Gastroesophageal sphincter (tissue), 4 donors: Measurements from ENCODE around the gene TMEM51. TPM values are rescaled to one million over a fixed set of nuclear protein-coding genes. Genes with fewer than 3 reads are reported as not detected.

ENCODE experiments used
- ATAC-seq: fragments of 150-250 bp; one replicate; pipeline ENCODE4 v1.9.1; 2016; ENCODE audit warnings: mild to moderate bottlenecking, moderate library complexity
- H3K27ac ChIP-seq, 4 donors: fragments of 200-600 bp; sonication (generic) in 3 of 4; 1 replicate in 3 of 4; 2 replicates in 1 of 4; pipeline ENCODE4 v1.5.1; 2016 to 2019
- H3K27me3 ChIP-seq: fragments of 200-600 bp; sonication (generic); one replicate; pipeline ENCODE4 v1.5.1; 2019
- H3K36me3 ChIP-seq, 2 donors: fragments of 200-600 bp; sonication (generic); one replicate each; pipeline ENCODE4 v1.5.1; 2019; ENCODE audit warnings: control low read depth in 1 of 2
- H3K4me1 ChIP-seq, 3 donors: fragments of 200-600 bp; sonication (generic); 1 replicate in 2 of 3; 2 replicates in 1 of 3; pipeline ENCODE4 v1.5.1; 2016 to 2019; ENCODE audit warnings: control low read depth in 2 of 3
- H3K4me3 ChIP-seq, 2 donors: fragments of 200-600 bp; sonication (generic); one replicate each; pipeline ENCODE4 v1.5.1; 2019; ENCODE audit warnings: mild to moderate bottlenecking in 1 of 2, moderate library complexity in 1 of 2
- H3K9me3 ChIP-seq, 3 donors: fragments of 200-600 bp; sonication (generic); one replicate each; pipeline ENCODE4 v1.5.1; 2017 to 2019; ENCODE audit warnings: control low read depth in 2 of 3
- CTCF ChIP-seq, 4 experiments: fragments of 200-600 bp in 2 of 4; fragments of 450-650 bp in 2 of 4; sonication (generic) in 1 of 4; IDR thresholded peaks; one replicate each; pipeline ENCODE4 v1.5.1; 2017 to 2019; ENCODE audit warnings: antibody characterized with exemption in 4 of 4, mild to moderate bottlenecking in 2 of 4, moderate library complexity in 2 of 4
- EP300 ChIP-seq: sonication (generic); formaldehyde crosslinking; IDR thresholded peaks from one replicate; pipeline ENCODE4 v1.6.1; 2017; ENCODE audit warnings: antibody characterized with exemption, mild to moderate bottlenecking
- POLR2A ChIP-seq, 2 donors: fragments of 450-650 bp; IDR thresholded peaks; one replicate each; pipeline ENCODE4 v1.6.1; 2017; ENCODE audit warnings: antibody characterized with exemption in 2 of 2, mild to moderate bottlenecking in 2 of 2, moderate library complexity in 1 of 2
- POLR2AphosphoS5 ChIP-seq: sonication (generic); formaldehyde crosslinking; IDR thresholded peaks from one replicate; pipeline ENCODE4 v1.6.1; 2017; ENCODE audit warnings: antibody characterized with exemption
- WGBS, 2 donors: methylation state at CpG; one replicate each; pipeline ENCODE4 v1.1.5; 2018; ENCODE audit warnings: low coverage in 1 of 2; 5-methylcytosine and 5-hydroxymethylcytosine counted together
- total RNA-seq, 4 donors: library from RNA; depleted of rRNA; stranded (reverse); fragments of >200 nt; gene quantifications; one replicate each; pipeline ENCODE4 v1.1.0, GENCODE V29; 2016

TMEM51 gene
- total RNA-seq, 4 donors from 2014 or later, result 12.6 to 34.7 (median 17.7) TPM

- WGBS, 2 donors, result 93 to 95% methylated on average over 5 of the region's 8 CpGs
- Histone ChIP-seq H3K4me3 (no peak overlapping the region), H3K36me3 (no peaks in the 10 kb centered on the region), H3K27ac (no peak overlapping the region), H3K9me3 (no peaks in the 10 kb centered on the region), H3K27me3 (no peaks in the 10 kb centered on the region), H3K4me1 (peaks cover 0 to 30% (median 5%) of the 10 kb centered on the region in 3 donors)
- no peak for ATAC-seq
- no peak for TF ChIP-seq POLR2AphosphoS5
These were observed 27.5 kb downstream of the TMEM51 start for GRCh38 chr1:15180945-15181523.

DNA sequence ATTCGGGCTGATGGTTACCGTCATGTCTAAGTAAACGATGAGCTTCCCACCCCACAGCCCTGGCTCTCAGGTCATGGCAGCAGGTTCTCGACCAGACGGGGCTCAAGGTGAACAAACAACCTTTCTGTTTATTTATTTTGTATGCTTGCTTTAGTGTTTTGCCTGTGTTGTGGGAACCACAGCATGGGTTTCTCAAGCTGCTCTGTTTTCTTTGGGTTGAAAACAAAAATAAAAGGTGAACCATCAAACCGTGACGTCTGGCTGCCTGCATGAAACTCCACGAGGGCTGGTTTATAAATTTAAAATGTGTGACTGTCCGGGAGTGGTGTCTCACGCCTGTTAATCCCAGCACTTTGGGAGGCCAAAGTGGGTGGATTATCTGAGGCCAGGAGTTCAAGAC is 28.0 kb downstream of the TMEM51 start:
- TF ChIP-seq CTCF (IDR thresholded peaks at IDR 0.05), result no peak
- no peak for TF ChIP-seq POLR2A (IDR thresholded peaks at IDR 0.05)
- TF ChIP-seq POLR2AphosphoS5, result no peak
- TF ChIP-seq EP300, result no peak
- 83 to 93% methylated on average over 5 to 10 of the region's 10 CpGs for WGBS, 2 donors
- ATAC-seq, result no peak

DNA sequence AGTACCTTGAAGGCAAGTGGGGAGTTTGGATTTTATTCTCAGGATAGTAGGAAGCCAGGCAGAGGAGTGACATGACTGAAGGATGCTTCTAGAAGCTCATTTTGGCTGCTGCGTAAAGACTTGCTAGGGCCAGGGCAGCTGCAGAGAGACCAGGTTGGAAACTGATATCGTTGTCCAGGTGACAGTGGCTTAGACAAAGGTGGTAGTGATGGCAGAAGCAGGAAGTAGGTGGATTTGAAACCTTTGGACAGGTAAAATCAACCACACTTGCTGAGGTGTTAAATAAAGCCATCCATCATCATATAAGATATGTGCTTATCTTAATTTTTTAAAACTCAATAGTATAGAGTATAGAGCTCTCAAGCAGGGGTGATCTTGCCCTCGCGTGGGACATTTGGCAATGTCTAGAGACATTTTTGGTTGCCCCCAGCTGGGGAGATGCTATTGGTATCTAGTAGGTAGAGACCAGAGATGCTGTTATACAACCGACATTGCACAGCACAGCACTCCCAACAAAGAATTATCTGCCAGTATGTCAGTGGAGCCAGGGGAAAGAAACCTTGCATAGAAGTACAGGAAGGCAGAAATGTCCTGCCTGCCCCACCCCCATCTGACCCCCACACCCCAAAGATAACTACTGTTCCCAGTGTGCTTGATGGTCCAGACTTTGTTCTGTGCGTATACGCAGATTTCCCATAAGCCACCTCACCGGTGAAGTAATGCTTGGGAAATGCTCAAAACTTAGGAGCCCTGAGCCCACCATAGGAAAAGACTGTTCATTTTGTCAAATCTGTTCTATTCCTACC is 31.1 kb downstream of the TMEM51 start:
- Histone ChIP-seq H3K4me1 (peaks cover 0 to 39% (median 2%) of the 10 kb centered on the region in 3 donors), H3K27ac (no peak overlapping the region), H3K36me3 (no peaks in the 10 kb centered on the region), H3K9me3 (no peaks in the 10 kb centered on the region), H3K4me3 (no peak overlapping the region), H3K27me3 (no peaks in the 10 kb centered on the region)
- TF ChIP-seq POLR2AphosphoS5, result no peak
- TF ChIP-seq POLR2A (IDR thresholded peaks at IDR 0.05), result no peak
- TF ChIP-seq CTCF (IDR thresholded peaks at IDR 0.05), result no peak
- no peak for TF ChIP-seq EP300
- ATAC-seq, result no peak
- 71 to 76% methylated on average over 7 to 8 of the region's 8 CpGs for WGBS, 2 donors

More for the DNA sequence above, 28.0 kb downstream of the TMEM51 start:
- H3K27ac ChIP-seq, result no peak overlapping the region
- H3K4me1 ChIP-seq, result peaks cover 0 to 31% (median 5%) of the 10 kb centered on the region in 3 donors
- no peak overlapping the region for H3K4me3 ChIP-seq
- H3K36me3 ChIP-seq, result no peaks in the 10 kb centered on the region
- no peaks in the 10 kb centered on the region for H3K27me3 ChIP-seq
- no peaks in the 10 kb centered on the region for H3K9me3 ChIP-seq

DNA sequence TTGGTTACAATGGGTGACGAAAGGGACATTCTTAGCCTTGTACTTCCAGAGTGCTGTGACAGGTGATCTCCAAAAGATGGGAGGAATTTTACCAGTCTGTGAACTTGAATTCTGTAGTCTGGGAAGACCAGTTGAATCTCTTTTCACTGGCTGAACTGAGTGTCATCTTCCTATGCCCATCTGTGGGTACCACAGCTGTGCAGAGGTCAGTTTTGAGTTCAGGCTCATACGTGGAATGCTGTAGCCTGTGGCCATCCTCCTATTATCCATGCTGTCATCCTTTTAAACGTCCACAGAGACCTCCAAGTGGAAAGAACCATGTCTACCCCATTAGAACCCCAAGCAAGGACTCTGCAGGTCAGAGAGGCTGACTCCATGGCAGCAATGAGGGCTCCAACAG is 32.1 kb downstream of the TMEM51 start:
- no peak for ATAC-seq
- H3K27ac ChIP-seq, result no peak overlapping the region
- TF ChIP-seq POLR2AphosphoS5 (no peak), EP300 (no peak)
- peaks cover 0 to 30% (median 0%) of the 10 kb centered on the region in 3 donors for H3K4me1 ChIP-seq
- no peaks in the 10 kb centered on the region for H3K36me3 ChIP-seq
- 0 to 48% methylated on average over 1 to 3 of the region's 3 CpGs for WGBS, 2 donors
- no peaks in the 10 kb centered on the region for H3K9me3 ChIP-seq
- H3K27me3 ChIP-seq, result no peaks in the 10 kb centered on the region
- H3K4me3 ChIP-seq, result no peak overlapping the region

DNA sequence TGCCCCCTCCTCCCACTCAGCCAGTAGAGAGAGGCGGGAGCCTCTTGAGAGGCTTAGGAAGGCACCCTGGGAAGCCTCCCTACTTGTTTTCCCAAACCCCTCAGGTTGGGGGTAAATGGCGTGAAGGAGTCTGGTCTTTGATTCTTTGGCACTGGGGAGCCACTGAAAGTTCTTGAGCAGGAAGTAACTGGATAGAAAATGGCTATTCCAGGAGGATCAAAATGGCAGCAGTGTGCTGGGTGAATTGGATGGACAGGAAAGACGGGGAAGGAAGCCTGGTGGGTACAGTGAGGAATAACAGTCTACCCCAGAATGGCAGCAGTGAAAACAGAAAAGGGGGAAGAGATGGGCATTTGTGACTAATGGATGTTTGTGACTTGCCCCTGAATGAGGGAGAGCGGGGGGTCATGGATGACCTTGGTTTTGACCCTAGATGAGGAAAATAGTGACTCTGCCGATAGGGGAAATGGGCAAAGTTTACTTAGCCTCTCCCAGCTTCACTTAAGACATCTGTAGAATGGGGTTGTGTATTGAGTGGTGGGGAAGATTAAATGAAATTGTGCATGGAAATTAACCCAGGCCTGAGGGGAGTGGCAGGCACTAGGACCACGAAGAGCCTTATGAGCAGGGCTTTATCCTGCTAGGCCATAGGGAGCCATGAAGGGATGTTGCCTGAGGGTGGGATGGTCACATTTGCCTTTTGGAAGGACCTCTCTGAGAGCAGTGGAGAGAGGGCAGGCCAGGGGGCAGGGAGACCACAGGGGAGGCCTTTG is 32.7 kb downstream of the TMEM51 start:
- 67 to 100% methylated on average over 1 to 4 of the region's 6 CpGs for WGBS, 2 donors
- no peak overlapping the region for H3K27ac ChIP-seq

More for the DNA sequence above, 32.7 kb downstream of the TMEM51 start:
- Histone ChIP-seq H3K9me3 (no peaks in the 10 kb centered on the region), H3K36me3 (no peaks in the 10 kb centered on the region), H3K4me3 (no peak overlapping the region), H3K4me1 (peaks cover 0 to 30% (median 0%) of the 10 kb centered on the region in 3 donors), H3K27me3 (no peaks in the 10 kb centered on the region)
- no peak for ATAC-seq
- TF ChIP-seq EP300 (no peak), CTCF (IDR thresholded peaks at IDR 0.05) (no peak), POLR2A (IDR thresholded peaks at IDR 0.05) (no peak), POLR2AphosphoS5 (no peak)
